DOHH2 (cell line): Measurements from ENCODE around the gene NCBP3.

Experiments
- H3F3A ChIP-seq: fragments of 200-600 bp; sonication (generic), shearing (Covaris generic); 2 replicates; pipeline ENCODE4 v1.6.0; 2016; ENCODE audit warnings: antibody characterized with exemption, mild to moderate bottlenecking; ENCODE audit not compliant: control insufficient read depth, insufficient read depth
- H3K27ac ChIP-seq: fragments of 200-600 bp; sonication (generic); 2 replicates; pipeline ENCODE4 v1.5.1; 2014; ENCODE audit warnings: low read depth, mild to moderate bottlenecking, low read length, moderate library complexity
- H3K27me3 ChIP-seq: fragments of 200-600 bp; sonication (generic); 2 replicates; pipeline ENCODE4 v1.6.1; 2014; ENCODE audit warnings: mild to moderate bottlenecking, low read length, mixed read lengths; ENCODE audit not compliant: control insufficient read depth
- H3K36me3 ChIP-seq: fragments of 200-600 bp; sonication (generic); 2 replicates; pipeline ENCODE4 v1.6.1; 2014; ENCODE audit warnings: mild to moderate bottlenecking, low read length, moderate library complexity, mixed read lengths; ENCODE audit not compliant: control insufficient read depth
- H3K4me1 ChIP-seq: fragments of 200-600 bp; sonication (generic); 2 replicates; pipeline ENCODE4 v1.6.1; 2014; ENCODE audit warnings: mild to moderate bottlenecking, low read length, mixed read lengths; ENCODE audit not compliant: control insufficient read depth
- H3K4me2 ChIP-seq: fragments of 200-600 bp; sonication (generic); 2 replicates; pipeline ENCODE4 v1.6.0; 2014; ENCODE audit warnings: mild to moderate bottlenecking, low read length, moderate library complexity
- H3K4me3 ChIP-seq: fragments of 200-600 bp; sonication (generic); 2 replicates; pipeline ENCODE4 v1.5.1; 2014; ENCODE audit warnings: mild to moderate bottlenecking, low read length, mixed read lengths
- H3K79me2 ChIP-seq: fragments of 200-600 bp; sonication (generic); 2 replicates; pipeline ENCODE4 v1.6.1; 2014; ENCODE audit warnings: mild to moderate bottlenecking, low read length, mixed read lengths; ENCODE audit not compliant: control insufficient read depth
- H3K9me2 ChIP-seq: fragments of 200-600 bp; sonication (generic); replicated peaks from 2 replicates; pipeline ENCODE4 v1.6.1; 2014; ENCODE audit warnings: mild to moderate bottlenecking, low read length, mixed read lengths; ENCODE audit not compliant: control insufficient read depth
- H3K9me3 ChIP-seq: fragments of 200-600 bp; sonication (generic); 2 replicates; pipeline ENCODE4 v1.6.1; 2014; ENCODE audit warnings: antibody characterized with exemption, low read length, mixed read lengths; ENCODE audit not compliant: control insufficient read depth, insufficient read depth
- H4K20me1 ChIP-seq: fragments of 200-600 bp; sonication (generic); 2 replicates; pipeline ENCODE4 v1.6.0; 2014; ENCODE audit warnings: low read depth, mild to moderate bottlenecking, antibody characterized with exemption, low read length, moderate library complexity; ENCODE audit not compliant: control insufficient read depth, insufficient read depth
- CTCF ChIP-seq: fragments of 200-600 bp; sonication (generic); IDR thresholded peaks from one replicate; pipeline ENCODE4 v1.5.1; 2014; ENCODE audit warnings: antibody characterized with exemption, mild to moderate bottlenecking, low read depth, low read length; ENCODE audit not compliant: poor library complexity, severe bottlenecking
- EZH2phosphoT487 ChIP-seq: fragments of 200-600 bp; sonication (generic); IDR thresholded peaks from 2 replicates; pipeline ENCODE4 v1.6.1; 2017; ENCODE audit warnings: borderline replicate concordance, mild to moderate bottlenecking, antibody characterized with exemption, low read length, moderate library complexity, mixed read lengths

NCBP3 gene

GRCh38 chr17:3821101-3821500, 24.9 kb downstream of the NCBP3 start:
- Histone ChIP-seq H3K27me3 (no peaks in the 10 kb centered on the region), H3K9me2 (no peaks in the 10 kb centered on the region), H3K9me3 (no peaks in the 10 kb centered on the region), H3K4me2 (no peak overlapping the region), H3K27ac (no peak overlapping the region), H3K4me1 (peaks cover 40% of the 10 kb centered on the region), H3K36me3 (peaks cover 89% of the 10 kb centered on the region), H3F3A (peaks cover 18% of the 10 kb centered on the region), H3K4me3 (no peak overlapping the region), H4K20me1 (no peaks in the 10 kb centered on the region), H3K79me2 (peaks cover 7% of the 10 kb centered on the region)
- TF ChIP-seq EZH2phosphoT487 (no peak), CTCF (no peak)

- no peak for TF ChIP-seq EZH2phosphoT487
- no peak for TF ChIP-seq CTCF
- peak overlapping the region; percentile 81 for H3K27ac ChIP-seq
Observed at GRCh38 chr17:3818786-3819185, 27.3 kb downstream of the NCBP3 start.

GRCh38 chr17:3817851-3818605, 28.0 kb downstream of the NCBP3 start:
- peak overlapping the region; percentile 81 for H3K27ac ChIP-seq
- peak overlapping the region; percentile 71 for H3K4me2 ChIP-seq
- peaks cover 16% of the 10 kb centered on the region for H3F3A ChIP-seq
- H3K27me3 ChIP-seq: no peaks in the 10 kb centered on the region
- peaks cover 87% of the 10 kb centered on the region for H3K36me3 ChIP-seq
- TF ChIP-seq EZH2phosphoT487 (no peak), CTCF (no peak)
- H3K9me2 ChIP-seq: no peaks in the 10 kb centered on the region
- H3K9me3 ChIP-seq: no peaks in the 10 kb centered on the region
- H4K20me1 ChIP-seq: no peaks in the 10 kb centered on the region
- H3K79me2 ChIP-seq: peaks cover 10% of the 10 kb centered on the region
- peaks cover 53% of the 10 kb centered on the region for H3K4me1 ChIP-seq
- peak overlapping the region; percentile 55 for H3K4me3 ChIP-seq

More at GRCh38 chr17:3818786-3819185, 27.3 kb downstream of the NCBP3 start:
- peak overlapping the region; percentile 71 for H3K4me2 ChIP-seq
- no peaks in the 10 kb centered on the region for H3K9me3 ChIP-seq
- no peaks in the 10 kb centered on the region for H3K9me2 ChIP-seq
- peaks cover 87% of the 10 kb centered on the region for H3K36me3 ChIP-seq
- no peaks in the 10 kb centered on the region for H4K20me1 ChIP-seq
- peaks cover 53% of the 10 kb centered on the region for H3K4me1 ChIP-seq
- no peaks in the 10 kb centered on the region for H3K27me3 ChIP-seq
- H3K4me3 ChIP-seq: peak overlapping the region; percentile 47
- H3K79me2 ChIP-seq: peaks cover 10% of the 10 kb centered on the region
- H3F3A ChIP-seq: peaks cover 16% of the 10 kb centered on the region
